Pancreas (tissue), 10 donors: ENCODE data around the gene GDI2. TPM values are rescaled to one million over a fixed set of nuclear protein-coding genes. Genes with fewer than 3 reads are reported as not detected.
"Not testable (repeated sequence)": the region's sequence is repeated elsewhere in the genome, so short reads cannot be mapped to it uniquely, and the experiment has no call there.

Experiments used
- ATAC-seq, 4 donors: fragments of 200-7000 bp; cut with Tn5 transposase; one replicate each; pipeline versions ENCODE4 v1.8.0 to v1.9.1; 2020; ENCODE audit warnings: mild to moderate bottlenecking in 4 of 4, moderate library complexity in 4 of 4
- DNase-seq, 6 donors: peaks; one replicate each; pipeline ENCODE4 v3.0.0-alpha.2; 2020
- FAIRE-seq: peaks from 2 replicates; lab custom pipeline; 2012; peaks lifted over from hg19 to GRCh38; lab: Jason Lieb, UNC
- H3K27ac ChIP-seq, 4 donors: fragments of 200-600 bp; sonication (generic); 1 replicate in 3 of 4; 2 replicates in 1 of 4; pipeline versions ENCODE4 v1.5.0 to v1.8.0; 2020
- H3K27me3 ChIP-seq, 4 donors: fragments of 200-600 bp; one replicate each; pipeline ENCODE4 v1.8.0; 2021
- H3K36me3 ChIP-seq, 3 donors: fragments of 200-600 bp; sonication (generic) in 1 of 3; one replicate each; pipeline versions ENCODE4 v1.5.0 to v1.8.0; 2020 to 2021
- H3K4me1 ChIP-seq, 3 donors: fragments of 200-600 bp; one replicate each; pipeline ENCODE4 v1.8.0; 2021
- H3K4me3 ChIP-seq, 4 donors: fragments of 200-600 bp; sonication (generic) in 2 of 4; one replicate each; pipeline versions ENCODE4 v1.5.0 to v1.8.0; 2020 to 2021
- H3K9me3 ChIP-seq, 4 donors: fragments of 200-600 bp; one replicate each; pipeline ENCODE4 v1.8.0; 2021
- WGBS, 2 donors: extraction: QIAGEN DNeasy Blood & Tissue Kit; methylation state at CpG; one replicate each; pipeline ENCODE4 v1.1.7; 2013; 5-methylcytosine and 5-hydroxymethylcytosine counted together
- intact Hi-C, 3 donors: fragments of 100-400 bp; cut with DNase I; formaldehyde crosslinking; loops; one replicate each; pipeline versions ENCODE4 v1.11.1 to v1.14.2; 2022
- polyA plus RNA-seq, 2 donors: library from polyadenylated mRNA; stranded (reverse); fragments of 200-250 nt; gene quantifications; one replicate each; pipeline ENCODE4 v1.2.3, GENCODE V29; 2013
- total RNA-seq, 6 donors: library from RNA; stranded (reverse); fragmentation: NEBNext Ultra II Directional in 4 of 6; extraction: Animal tissue kit (Norgen Biotek cat#: 25700) in 4 of 6; gene quantifications; one replicate each; pipeline versions ENCODE4 v1.2.1 to v1.2.4, GENCODE V29; 2021 to 2023
- TF ChIP-seq, protein P1 (sequence below), 4 donors: fragments of 200-600 bp; sonication (generic) in 3 of 4; IDR thresholded peaks; one replicate each; pipeline versions ENCODE4 v1.5.0 to v1.8.0; 2021; ENCODE audit warnings: antibody characterized with exemption in 4 of 4
- donor health status: healthy with polysubstance abuse.
- donor health status: DM: no; HTN: no; CAD: no; lungs with moderate emphysema.
- donor health status: DM: no; HTN: no; CAD: no.
- donor health status: control.
- donor health status: control.
- donor health status: Bipolar disorder and iron deficiency.
- donor health status: DM: yes; HTN: yes; CAD: no.
- donor health status: DM: no; HTN: no; CAD: no.
- donor health status: DM: no; HTN: no; CAD: no.
- donor health status: DM: yes; HTN: yes; CAD: no.

The GDI2 gene
- total and polyA plus RNA-seq, 8 donors, result 46.5 to 171 (median 129) TPM

DNA sequence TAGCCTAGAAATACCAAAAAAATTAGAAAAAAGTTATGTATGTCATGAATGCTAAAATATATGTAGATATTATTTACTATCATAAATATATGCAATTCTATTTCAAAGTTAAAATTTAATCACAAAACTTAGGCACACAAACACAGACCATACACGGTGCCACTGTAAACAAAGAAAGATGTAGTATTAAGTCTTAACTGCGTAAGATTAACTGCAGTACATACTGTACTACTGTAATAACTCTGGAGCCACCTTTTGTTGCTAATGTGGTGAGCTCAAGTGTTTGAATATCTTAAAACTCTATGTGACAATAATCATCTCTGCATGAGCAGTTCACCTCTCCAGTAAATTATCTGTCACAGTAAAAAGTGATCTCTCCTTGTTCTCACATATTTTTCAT lies 23.6 kb downstream of the GDI2 start:
- H3K36me3 ChIP-seq, result peaks cover under 1 to 64% (median 9%) of the 10 kb centered on the region in 3 donors

DNA sequence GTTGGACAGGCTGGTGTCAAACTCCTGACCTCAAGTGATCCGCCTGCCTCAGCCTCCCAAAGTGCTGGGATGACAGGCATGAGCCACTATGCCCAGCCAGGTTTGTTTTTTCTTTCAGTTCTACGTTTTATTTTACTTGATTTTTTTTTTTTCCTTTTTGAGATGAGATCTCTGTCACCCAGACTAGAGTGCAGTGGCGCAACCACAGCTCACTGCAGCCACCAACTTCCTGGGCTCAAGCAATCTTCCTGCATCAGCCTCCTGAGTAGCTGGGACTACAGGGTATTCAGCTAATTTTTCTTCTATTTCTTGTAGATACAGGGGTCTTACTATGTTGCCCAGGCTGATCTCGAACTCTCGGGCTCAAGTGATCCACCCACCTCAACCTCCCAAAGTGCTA lies 24.3 kb downstream of the GDI2 start:
- FAIRE-seq (no peak), DNase-seq (no peak), ATAC-seq (peak in 1 of 4 donors; percentile 11)
- no peak overlapping the region for H3K27ac ChIP-seq
- H3K4me3 ChIP-seq, result no peak overlapping the region
- no peaks in the 10 kb centered on the region for H3K9me3 ChIP-seq
- intact Hi-C loops, result no loop called here
- H3K36me3 ChIP-seq, result peaks cover 4 to 67% (median 16%) of the 10 kb centered on the region in 3 donors
- no peaks in the 10 kb centered on the region for H3K27me3 ChIP-seq
- TF ChIP-seq, protein P1, sequence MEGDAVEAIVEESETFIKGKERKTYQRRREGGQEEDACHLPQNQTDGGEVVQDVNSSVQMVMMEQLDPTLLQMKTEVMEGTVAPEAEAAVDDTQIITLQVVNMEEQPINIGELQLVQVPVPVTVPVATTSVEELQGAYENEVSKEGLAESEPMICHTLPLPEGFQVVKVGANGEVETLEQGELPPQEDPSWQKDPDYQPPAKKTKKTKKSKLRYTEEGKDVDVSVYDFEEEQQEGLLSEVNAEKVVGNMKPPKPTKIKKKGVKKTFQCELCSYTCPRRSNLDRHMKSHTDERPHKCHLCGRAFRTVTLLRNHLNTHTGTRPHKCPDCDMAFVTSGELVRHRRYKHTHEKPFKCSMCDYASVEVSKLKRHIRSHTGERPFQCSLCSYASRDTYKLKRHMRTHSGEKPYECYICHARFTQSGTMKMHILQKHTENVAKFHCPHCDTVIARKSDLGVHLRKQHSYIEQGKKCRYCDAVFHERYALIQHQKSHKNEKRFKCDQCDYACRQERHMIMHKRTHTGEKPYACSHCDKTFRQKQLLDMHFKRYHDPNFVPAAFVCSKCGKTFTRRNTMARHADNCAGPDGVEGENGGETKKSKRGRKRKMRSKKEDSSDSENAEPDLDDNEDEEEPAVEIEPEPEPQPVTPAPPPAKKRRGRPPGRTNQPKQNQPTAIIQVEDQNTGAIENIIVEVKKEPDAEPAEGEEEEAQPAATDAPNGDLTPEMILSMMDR (IDR thresholded peaks at IDR 0.05), result no peak
- H3K4me1 ChIP-seq, result peaks cover 3 to 8% (median 7%) of the 10 kb centered on the region in 3 donors
- 68 to 90% methylated on average over 5 of the region's 5 CpGs for WGBS, 2 donors

More for the DNA sequence above, 23.6 kb downstream of the GDI2 start:
- H3K4me3 ChIP-seq, result no peak overlapping the region
- FAIRE-seq (no peak), DNase-seq (no peak), ATAC-seq (peak in 3 of 4 donors; percentile 43 to 83 (median 69))
- no peak overlapping the region for H3K27ac ChIP-seq
- no peaks in the 10 kb centered on the region for H3K9me3 ChIP-seq
- peaks cover 3 to 8% (median 7%) of the 10 kb centered on the region in 3 donors for H3K4me1 ChIP-seq
- TF ChIP-seq, protein P1 (IDR thresholded peaks at IDR 0.05), result no peak
- H3K27me3 ChIP-seq, result no peaks in the 10 kb centered on the region
- intact Hi-C loops, result no loop called here
- WGBS, 2 donors, result 23 to 36% methylated on average over 2 of the region's 2 CpGs

DNA sequence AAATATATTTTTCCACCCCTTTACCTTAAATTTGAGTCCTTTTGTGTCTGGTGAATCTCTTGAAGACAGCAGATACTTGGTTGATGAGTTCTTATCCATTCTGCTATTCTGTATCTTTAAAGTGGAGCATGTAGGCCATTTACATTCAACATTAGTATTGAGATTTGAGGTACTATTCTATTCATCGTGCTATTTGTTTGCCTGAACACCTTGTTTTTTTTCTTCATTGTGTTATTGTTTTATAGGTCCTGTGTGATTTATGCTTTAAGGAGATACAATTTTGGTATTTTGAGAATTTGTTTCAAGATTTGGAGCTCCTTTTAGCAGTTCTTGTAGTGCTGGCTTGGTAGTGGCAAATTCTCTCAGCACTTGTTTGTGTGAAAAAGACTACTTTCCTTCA lies 29.9 kb downstream of the GDI2 start:
- H3K27ac ChIP-seq, result no peak overlapping the region
- TF ChIP-seq, protein P1 (IDR thresholded peaks at IDR 0.05), result no peak
- no peak overlapping the region for H3K4me3 ChIP-seq
- H3K27me3 ChIP-seq, result no peaks in the 10 kb centered on the region
- FAIRE-seq (no peak), ATAC-seq (no peak), DNase-seq (no peak)
- no peaks in the 10 kb centered on the region for H3K9me3 ChIP-seq
- H3K36me3 ChIP-seq, result peaks cover 11 to 49% (median 18%) of the 10 kb centered on the region in 3 donors
- WGBS, 2 donors, result 97 to 98% methylated on average over 1 of the region's 1 CpG
- intact Hi-C loops, result no loop called here
- peaks cover 3 to 5% (median 4%) of the 10 kb centered on the region in 3 donors for H3K4me1 ChIP-seq

DNA sequence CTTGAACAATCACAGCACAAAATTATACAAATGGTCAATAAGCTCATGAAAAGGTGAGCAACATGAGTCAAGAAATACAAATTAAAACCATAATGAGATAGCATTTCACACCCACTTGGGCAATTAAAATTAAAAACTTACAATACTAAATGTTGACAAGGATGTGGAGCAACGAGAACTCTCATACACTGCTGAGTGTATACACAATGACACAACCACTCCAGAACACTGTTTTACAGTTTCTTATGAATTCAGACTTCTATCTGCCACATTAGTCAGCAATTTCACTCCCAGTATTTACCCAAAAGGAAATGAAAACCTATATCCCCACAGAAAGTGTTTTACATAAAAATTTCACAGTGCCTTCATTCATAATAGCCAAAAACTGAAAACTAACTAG lies 31.1 kb downstream of the GDI2 start:
- Histone ChIP-seq H3K36me3 (peaks cover 11 to 39% (median 18%) of the 10 kb centered on the region in 3 donors), H3K27ac (no peak overlapping the region), H3K27me3 (no peaks in the 10 kb centered on the region), H3K9me3 (no peaks in the 10 kb centered on the region), H3K4me1 (peaks cover under 1 to 6% (median 5%) of the 10 kb centered on the region in 3 donors), H3K4me3 (no peak overlapping the region)
- WGBS, 2 donors, result 94 to 100% methylated on average over 1 of the region's 1 CpG
- FAIRE-seq (no peak), DNase-seq (no peak), ATAC-seq (no peak)
- intact Hi-C loops, result no loop called here
- TF ChIP-seq, protein P1 (IDR thresholded peaks at IDR 0.05), result no peak

DNA sequence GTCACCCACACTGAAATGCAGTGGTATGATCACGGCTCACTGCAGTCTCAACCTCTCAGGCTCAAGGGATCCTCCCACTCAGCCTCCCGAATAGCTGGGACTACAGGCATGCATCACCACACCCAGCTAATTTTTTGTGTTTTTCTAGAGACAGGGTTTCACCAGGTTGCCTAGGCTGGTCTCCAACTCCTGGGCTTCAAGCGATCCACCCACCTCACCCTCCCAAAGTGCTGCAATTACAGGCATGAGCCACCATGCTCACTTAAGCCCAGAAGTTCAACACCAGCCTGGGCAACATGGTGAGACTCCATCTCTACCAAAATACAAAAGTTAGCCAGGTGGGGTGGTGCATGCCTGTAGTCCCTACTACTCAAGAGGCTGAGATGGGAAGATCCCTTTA lies 33.5 kb downstream of the GDI2 start:
- WGBS, 2 donors, result 88 to 92% methylated on average over 3 of the region's 3 CpGs
- no peaks in the 10 kb centered on the region for H3K9me3 ChIP-seq
- no peaks in the 10 kb centered on the region for H3K27me3 ChIP-seq
- no peak overlapping the region for H3K27ac ChIP-seq
- H3K4me1 ChIP-seq, result peaks cover 4 to 15% (median 8%) of the 10 kb centered on the region in 3 donors
- peaks cover 11 to 25% (median 15%) of the 10 kb centered on the region in 3 donors for H3K36me3 ChIP-seq
- intact Hi-C loops, result no loop called here
- no peak for DNase-seq
- ATAC-seq, result no peak
- no peak for FAIRE-seq
- TF ChIP-seq, protein P1 (IDR thresholded peaks at IDR 0.05), result no peak
- H3K4me3 ChIP-seq, result no peak overlapping the region

DNA sequence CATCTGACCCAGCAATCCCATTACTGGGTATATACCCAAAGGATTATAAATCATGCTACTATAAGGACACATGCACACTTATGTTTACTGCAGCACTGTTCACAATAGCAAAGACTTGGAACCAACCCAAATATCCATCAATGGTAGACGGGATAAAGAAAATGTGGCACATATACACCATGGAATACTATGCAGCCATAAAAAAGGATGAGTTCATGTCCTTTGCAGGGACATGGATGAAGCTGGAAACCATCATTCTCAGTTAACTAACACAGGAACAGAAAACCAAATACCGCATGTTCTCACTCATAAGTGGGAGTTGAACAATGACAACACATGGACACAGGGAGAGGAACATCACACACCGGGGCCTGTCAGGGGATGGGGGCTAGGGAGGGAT lies 35.5 kb downstream of the GDI2 start:
- 90 to 93% methylated on average over 3 of the region's 3 CpGs for WGBS, 2 donors
- intact Hi-C loops, FAIRE-seq, H3K4me3 ChIP-seq, H3K27ac ChIP-seq, H3K36me3 ChIP-seq, DNase-seq, H3K27me3 ChIP-seq, ATAC-seq, H3K9me3 ChIP-seq: not testable (repeated sequence)
- H3K4me1 ChIP-seq, result peaks cover 4 to 15% (median 8%) of the 10 kb centered on the region in 3 donors
